DOHH2 (cell line): ENCODE measurements around the gene ANKRD49.

Experiments used
- EZH2phosphoT487 ChIP-seq: fragments of 200-600 bp; sonication (generic); IDR thresholded peaks from 2 replicates; pipeline ENCODE4 v1.6.1; 2017; ENCODE audit warnings: borderline replicate concordance, mild to moderate bottlenecking, antibody characterized with exemption, low read length, moderate library complexity, mixed read lengths
- TF ChIP-seq, protein P1 (sequence below): fragments of 200-600 bp; sonication (generic); IDR thresholded peaks from one replicate; pipeline ENCODE4 v1.5.1; 2014; ENCODE audit warnings: antibody characterized with exemption, mild to moderate bottlenecking, low read depth, low read length; ENCODE audit not compliant: poor library complexity, severe bottlenecking

DNA sequence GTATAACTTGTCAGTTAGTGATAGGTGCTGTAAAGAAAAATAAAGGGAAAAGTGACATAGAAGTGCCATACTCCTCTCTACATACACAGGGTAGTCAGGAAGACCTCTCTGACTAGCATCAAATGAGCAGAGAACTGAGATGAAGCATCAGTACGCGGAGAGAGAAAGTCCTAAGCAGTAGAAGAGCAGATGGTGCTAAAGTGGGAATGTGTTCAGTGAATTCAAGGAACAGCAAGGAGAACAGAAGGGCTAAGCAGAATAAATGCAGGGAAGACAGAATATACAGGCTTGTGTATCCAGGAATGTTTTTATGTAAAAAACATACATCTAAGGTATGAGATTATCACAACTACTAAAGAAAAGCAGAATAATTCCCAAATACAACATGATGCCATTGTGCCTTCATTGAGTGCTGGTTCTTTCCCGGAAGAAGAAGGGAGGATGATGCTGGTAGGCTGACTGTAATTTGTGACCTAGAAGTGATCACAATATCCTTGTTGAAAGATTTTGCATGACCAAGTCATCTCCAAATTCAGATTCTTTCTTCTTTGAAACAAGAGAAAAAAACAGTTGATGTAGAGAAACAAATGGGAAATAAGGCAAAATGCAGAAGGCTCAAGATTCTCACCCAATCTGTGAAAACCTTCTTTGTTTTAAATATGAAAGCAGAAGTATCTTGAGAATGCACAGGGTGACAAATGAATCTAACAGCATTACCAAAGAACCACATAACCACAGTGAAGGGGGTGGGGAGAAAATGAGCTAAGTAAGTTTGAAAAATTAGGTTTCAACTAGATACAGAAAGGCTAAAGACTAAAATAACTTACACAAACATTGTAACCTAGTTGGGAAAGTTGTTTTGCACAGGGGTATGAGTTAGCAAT lies 20.6 kb upstream of the ANKRD49 start:
- TF ChIP-seq, protein P1, sequence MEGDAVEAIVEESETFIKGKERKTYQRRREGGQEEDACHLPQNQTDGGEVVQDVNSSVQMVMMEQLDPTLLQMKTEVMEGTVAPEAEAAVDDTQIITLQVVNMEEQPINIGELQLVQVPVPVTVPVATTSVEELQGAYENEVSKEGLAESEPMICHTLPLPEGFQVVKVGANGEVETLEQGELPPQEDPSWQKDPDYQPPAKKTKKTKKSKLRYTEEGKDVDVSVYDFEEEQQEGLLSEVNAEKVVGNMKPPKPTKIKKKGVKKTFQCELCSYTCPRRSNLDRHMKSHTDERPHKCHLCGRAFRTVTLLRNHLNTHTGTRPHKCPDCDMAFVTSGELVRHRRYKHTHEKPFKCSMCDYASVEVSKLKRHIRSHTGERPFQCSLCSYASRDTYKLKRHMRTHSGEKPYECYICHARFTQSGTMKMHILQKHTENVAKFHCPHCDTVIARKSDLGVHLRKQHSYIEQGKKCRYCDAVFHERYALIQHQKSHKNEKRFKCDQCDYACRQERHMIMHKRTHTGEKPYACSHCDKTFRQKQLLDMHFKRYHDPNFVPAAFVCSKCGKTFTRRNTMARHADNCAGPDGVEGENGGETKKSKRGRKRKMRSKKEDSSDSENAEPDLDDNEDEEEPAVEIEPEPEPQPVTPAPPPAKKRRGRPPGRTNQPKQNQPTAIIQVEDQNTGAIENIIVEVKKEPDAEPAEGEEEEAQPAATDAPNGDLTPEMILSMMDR = no peak
- no peak for TF ChIP-seq EZH2phosphoT487
